Measurements from ENCODE around the gene PCMTD2.

Gene PCMTD2

DNA sequence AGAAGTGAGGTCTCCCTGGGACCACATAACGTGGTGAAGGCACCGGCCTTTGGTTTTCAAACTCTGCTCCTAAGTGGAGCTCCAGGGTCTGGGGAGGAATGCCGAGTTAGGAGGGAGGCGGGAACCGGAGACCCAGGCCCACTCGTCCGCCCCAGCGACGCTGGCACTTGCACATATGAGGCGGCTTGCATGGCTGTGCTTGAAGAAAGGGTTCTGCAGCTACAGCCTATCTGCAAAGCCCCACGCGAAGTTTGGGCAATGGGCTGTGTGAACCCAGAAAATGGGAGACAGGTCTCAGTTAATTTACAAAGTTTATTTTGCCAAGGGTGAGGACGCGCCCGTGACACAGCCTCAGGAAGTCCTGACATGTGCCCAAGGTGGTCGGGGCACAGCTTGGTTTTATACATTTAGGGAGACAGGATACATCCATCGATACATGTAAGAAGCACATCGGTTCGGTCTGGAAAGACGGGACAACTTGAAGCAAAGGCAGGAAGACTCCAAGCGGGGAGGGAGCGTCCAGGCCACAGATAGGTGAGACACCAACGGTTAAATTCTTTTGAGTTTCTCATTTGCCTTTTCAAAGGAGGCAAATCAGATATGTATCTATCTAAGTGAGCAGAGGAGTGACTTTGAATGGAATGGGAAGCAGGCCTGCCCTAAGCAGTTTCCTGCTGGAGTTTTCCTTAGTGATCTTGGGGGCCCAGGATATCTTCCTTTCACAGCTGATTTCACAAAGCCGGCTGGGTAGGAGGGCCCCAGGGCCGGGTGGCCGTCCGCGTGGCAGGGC is 782 bp upstream of the PCMTD2 start:
- in situ Hi-C loops (cut with MboI; ENCODE audit: low sequenced_read_pairs), result no loop called here

DNA sequence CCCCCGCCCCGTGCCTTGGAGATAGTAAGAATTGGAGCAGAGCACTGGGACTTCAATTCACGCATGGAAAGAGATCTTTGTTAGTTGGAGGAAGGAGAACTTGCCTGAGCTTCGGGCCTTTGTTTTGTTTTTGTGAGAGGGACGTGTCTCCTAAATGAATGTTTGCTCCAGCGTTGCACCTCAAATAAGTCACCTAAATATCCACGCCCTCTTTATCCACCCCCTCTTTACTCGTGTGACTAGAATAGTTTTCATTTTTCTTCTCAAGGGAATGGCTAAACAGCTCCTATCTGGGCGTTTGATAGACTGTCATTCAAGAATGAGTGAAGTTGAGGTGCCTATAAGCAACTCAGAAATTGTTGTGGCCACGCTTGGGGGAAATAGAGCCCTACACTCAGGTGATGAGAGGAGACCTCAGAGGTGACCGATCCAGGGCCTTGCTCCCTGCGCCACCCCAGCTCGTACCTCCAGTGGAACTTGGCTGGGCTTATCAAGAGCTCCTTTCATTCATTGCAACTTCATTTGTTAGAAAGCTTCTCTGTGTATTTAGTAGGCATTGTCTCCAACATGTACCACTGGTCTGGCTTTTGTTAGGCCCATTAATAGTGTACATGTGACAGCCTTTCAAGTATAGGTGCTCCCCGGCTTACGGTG is 861 bp downstream of the PCMTD2 start:
- in situ Hi-C loops (cut with MboI; ENCODE audit: low sequenced_read_pairs), result no loop called here

DNA sequence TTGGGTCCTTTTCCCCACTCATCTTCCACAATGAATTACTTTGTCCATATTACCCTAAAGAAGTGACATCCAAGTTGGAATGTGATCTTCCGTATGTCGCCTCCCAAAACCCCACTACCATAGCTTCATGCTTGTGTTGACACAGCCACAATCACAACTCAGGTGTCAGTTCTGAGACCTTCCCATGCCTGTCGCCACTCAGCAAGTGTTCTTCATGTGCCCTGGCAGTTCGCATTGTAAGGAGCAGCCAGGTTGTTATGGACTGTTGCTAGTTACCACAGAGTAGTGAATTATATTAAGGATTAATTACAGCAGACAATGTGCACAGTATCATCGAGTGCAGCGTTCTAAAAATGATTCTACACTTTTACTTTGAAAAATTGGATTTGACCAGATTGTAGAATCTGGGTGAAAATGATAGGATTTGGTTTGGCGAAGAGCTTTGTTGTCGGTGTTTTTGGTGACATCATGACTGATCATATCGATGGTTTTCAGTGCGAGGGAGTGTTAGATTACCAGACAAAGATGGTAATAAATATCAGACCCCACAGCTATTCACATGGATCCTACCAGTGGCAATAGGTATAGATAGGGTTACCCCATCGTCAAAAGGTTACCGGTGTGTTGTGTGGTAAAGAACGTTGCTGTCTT is 1.7 kb downstream of the PCMTD2 start:
- in situ Hi-C loops (cut with MboI; ENCODE audit: low sequenced_read_pairs), result no loop called here

GRCh38 chr20:64258071-64258823 is 2.7 kb downstream of the PCMTD2 start:
- in situ Hi-C loops (cut with MboI; ENCODE audit: low sequenced_read_pairs), result no loop called here

- in situ Hi-C loops (cut with MboI; ENCODE audit: low sequenced_read_pairs), result no loop called here
These were observed 4.7 kb downstream of the PCMTD2 start for GRCh38 chr20:64260239-64260638.

GRCh38 chr20:64261138-64261537 is 5.6 kb downstream of the PCMTD2 start:
- in situ Hi-C loops (cut with MboI; ENCODE audit: low sequenced_read_pairs), result no loop called here

GRCh38 chr20:64264091-64264490 is 8.5 kb downstream of the PCMTD2 start:
- in situ Hi-C loops (cut with MboI; ENCODE audit: low sequenced_read_pairs), result no loop called here

DNA sequence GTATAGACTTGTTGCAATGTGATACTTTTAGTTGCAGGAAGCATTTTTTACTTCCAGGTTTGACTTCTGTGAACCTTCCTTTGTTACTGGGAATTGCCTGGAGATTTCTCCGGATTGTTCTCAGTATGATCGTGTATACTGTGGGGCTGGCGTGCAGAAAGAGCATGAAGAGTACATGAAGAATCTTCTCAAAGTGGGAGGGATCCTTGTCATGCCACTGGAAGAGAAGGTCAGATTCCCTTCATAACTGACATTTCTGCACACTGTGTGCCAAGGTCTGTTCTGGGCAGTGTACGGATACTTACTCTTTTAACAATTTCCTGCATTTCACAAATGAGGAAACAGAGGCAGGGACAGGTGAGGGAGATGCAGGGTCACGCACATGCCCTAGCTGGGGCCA is 9.7 kb downstream of the PCMTD2 start:
- in situ Hi-C loops (cut with MboI; ENCODE audit: low sequenced_read_pairs), result no loop called here

- in situ Hi-C loops (cut with MboI; ENCODE audit: low sequenced_read_pairs), result no loop called here
These were observed 11.4 kb downstream of the PCMTD2 start for GRCh38 chr20:64266988-64267387.

DNA sequence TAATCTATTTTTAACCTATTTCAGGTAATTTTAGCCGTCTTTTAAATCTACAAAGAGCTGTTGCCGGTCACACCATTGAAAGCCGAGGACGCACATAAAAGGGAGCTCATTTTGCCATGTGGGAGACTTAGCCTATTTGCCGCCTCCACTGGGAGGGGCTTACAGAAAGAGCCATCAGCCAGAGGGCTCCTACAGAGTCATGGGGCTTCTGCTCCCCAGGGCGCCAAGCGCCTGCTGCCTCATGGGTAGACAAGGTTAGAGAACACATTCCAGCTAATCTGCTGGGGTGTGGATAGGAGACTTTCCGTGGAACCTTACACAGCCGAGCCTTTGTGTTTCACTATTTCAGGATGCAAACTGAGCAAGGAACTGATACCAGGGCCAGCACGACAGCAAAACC is 12.6 kb downstream of the PCMTD2 start:
- in situ Hi-C loops (cut with MboI; ENCODE audit: low sequenced_read_pairs), result no loop called here

GRCh38 chr20:64269604-64270411 is 14.3 kb downstream of the PCMTD2 start:
- in situ Hi-C loops (cut with MboI; ENCODE audit: low sequenced_read_pairs), result no loop called here

DNA sequence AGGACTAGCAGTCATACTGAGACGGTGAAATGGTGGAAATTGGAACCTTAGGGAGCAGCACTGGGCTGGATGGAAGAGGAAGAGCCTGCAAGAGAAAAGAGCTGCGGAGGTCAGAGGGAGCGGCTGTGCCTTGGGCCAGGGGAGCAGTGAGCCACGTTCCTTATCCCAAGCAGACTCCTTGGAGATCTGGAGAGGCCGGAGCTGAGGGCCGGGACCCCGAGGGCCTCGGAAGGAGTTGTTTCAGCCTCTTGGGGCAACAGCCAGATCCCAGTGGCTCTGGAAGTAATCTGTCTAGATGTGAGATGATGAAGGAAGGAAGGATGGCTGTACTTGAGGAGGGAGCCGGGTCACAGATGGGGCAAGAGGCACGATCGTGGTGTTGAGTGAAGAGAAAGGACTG is 16.1 kb downstream of the PCMTD2 start:
- in situ Hi-C loops (cut with MboI; ENCODE audit: low sequenced_read_pairs), result no loop called here

- in situ Hi-C loops (cut with MboI; ENCODE audit: low sequenced_read_pairs), result no loop called here
These were observed 17.6 kb downstream of the PCMTD2 start for GRCh38 chr20:64273109-64273508.

DNA sequence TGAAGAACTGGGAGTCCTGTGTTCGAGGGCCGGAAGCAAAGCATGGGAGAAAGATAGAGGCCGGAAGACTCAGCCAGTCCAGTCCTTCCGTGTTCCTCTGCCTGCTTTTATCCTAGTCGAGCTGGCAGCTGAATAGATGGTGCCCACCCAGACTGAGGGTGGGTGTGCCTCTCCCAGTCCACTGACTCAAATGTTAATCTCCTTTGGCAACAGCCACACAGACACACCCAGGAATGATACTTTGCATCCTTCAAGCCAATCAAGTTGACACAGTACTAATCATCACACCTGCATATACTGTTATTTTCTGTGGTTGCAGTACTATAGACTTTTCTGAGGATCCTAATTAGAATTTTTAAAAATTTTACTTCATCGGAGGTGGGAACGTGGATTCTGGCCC is 21.3 kb downstream of the PCMTD2 start:
- in situ Hi-C loops (cut with MboI; ENCODE audit: low sequenced_read_pairs), result no loop called here

GRCh38 chr20:64277571-64278316 is 22.2 kb downstream of the PCMTD2 start:
- in situ Hi-C loops (cut with MboI; ENCODE audit: low sequenced_read_pairs), result no loop called here

GRCh38 chr20:64278317-64278681 is 22.8 kb downstream of the PCMTD2 start:
- in situ Hi-C loops (cut with MboI; ENCODE audit: low sequenced_read_pairs), result no loop called here

- in situ Hi-C loops (cut with MboI; ENCODE audit: low sequenced_read_pairs), result no loop called here
These were observed 24.4 kb downstream of the PCMTD2 start for GRCh38 chr20:64279826-64280459.

DNA sequence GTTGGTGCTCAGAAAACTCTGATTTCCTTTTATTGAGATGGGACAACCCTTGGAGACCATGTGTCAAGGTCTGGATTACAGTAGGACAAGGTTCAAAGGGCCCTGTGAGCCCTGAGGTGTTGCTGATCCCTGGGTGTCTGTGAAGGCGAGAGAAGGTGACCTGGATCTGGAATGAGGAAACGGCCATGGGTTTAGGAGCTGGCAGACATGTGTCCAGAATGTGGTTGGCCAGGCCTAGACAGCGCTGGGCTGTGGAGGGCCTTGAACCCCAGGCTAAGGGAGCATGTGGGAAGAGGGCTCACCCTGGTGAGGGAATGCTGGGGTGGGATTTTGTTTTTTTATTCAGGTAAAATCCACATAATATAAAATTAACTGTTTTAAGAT is 24.9 kb downstream of the PCMTD2 start:
- in situ Hi-C loops (cut with MboI; ENCODE audit: low sequenced_read_pairs), result no loop called here

- in situ Hi-C loops (cut with MboI; ENCODE audit: low sequenced_read_pairs), result no loop called here
These were observed 28.1 kb downstream of the PCMTD2 start for GRCh38 chr20:64283646-64284045.

Data from hTERT RPE-1 (cell line).